Measurements from ENCODE around the gene HOTAIR. TPM values are rescaled to one million over a fixed set of nuclear protein-coding genes. Genes with fewer than 3 reads are reported as not detected.

HOTAIR gene
- total RNA-seq, 1 donor from 2014 or later: 6.6 TPM

- no peak for DNase-seq (ENCODE audit: low spot score)
Measured at GRCh38 chr12:54000116-54001114, 25.7 kb upstream of the HOTAIR start, which contains the start of gene HOXC9. HOXC9 (plus strand) TSS chr12:54000161; CDS start chr12:54000189, 28 bp downstream.

GRCh38 chr12:53999559-54000115, 24.9 kb upstream of the HOTAIR start:
- no peak for DNase-seq (ENCODE audit: low spot score)

- no peak for DNase-seq (ENCODE audit: low spot score)
Measured at GRCh38 chr12:53998900-53999236, 24.1 kb upstream of the HOTAIR start.

- DNase-seq (ENCODE audit: low spot score): no peak
Measured at GRCh38 chr12:53998110-53998899, 23.6 kb upstream of the HOTAIR start.

- DNase-seq (ENCODE audit: low spot score): no peak
Measured at GRCh38 chr12:53997204-53998109, 22.7 kb upstream of the HOTAIR start.

GRCh38 chr12:53996240-53997203, 21.8 kb upstream of the HOTAIR start:
- DNase-seq (ENCODE audit: low spot score): no peak

GRCh38 chr12:53995378-53996239, 20.9 kb upstream of the HOTAIR start:
- DNase-seq (ENCODE audit: low spot score): no peak

GRCh38 chr12:53995002-53995377, 20.2 kb upstream of the HOTAIR start:
- no peak for DNase-seq (ENCODE audit: low spot score)

- DNase-seq (ENCODE audit: low spot score): no peak
Measured at GRCh38 chr12:53994264-53995001, 19.7 kb upstream of the HOTAIR start.

GRCh38 chr12:53994009-53994263, 19.2 kb upstream of the HOTAIR start:
- no peak for DNase-seq (ENCODE audit: low spot score)

- no peak for DNase-seq (ENCODE audit: low spot score)
Measured at GRCh38 chr12:53993162-53994008, 18.6 kb upstream of the HOTAIR start.

GRCh38 chr12:53992377-53992889, 17.7 kb upstream of the HOTAIR start:
- DNase-seq (ENCODE audit: low spot score): no peak

- no peak for DNase-seq (ENCODE audit: low spot score)
Measured at GRCh38 chr12:53991077-53991460, 16.3 kb upstream of the HOTAIR start.

GRCh38 chr12:53990311-53991076, 15.7 kb upstream of the HOTAIR start:
- DNase-seq (ENCODE audit: low spot score): no peak

- no peak for DNase-seq (ENCODE audit: low spot score)
Measured at GRCh38 chr12:53989227-53990113, 14.7 kb upstream of the HOTAIR start.

Data from ureter (tissue), 1 donor.